Measurements from ENCODE around the gene MAPK7. TPM values are rescaled to one million over a fixed set of nuclear protein-coding genes. Genes with fewer than 3 reads are reported as not detected.

MAPK7 gene
- total RNA-seq, 1 donor from 2014 or later: 30.8 TPM

DNA sequence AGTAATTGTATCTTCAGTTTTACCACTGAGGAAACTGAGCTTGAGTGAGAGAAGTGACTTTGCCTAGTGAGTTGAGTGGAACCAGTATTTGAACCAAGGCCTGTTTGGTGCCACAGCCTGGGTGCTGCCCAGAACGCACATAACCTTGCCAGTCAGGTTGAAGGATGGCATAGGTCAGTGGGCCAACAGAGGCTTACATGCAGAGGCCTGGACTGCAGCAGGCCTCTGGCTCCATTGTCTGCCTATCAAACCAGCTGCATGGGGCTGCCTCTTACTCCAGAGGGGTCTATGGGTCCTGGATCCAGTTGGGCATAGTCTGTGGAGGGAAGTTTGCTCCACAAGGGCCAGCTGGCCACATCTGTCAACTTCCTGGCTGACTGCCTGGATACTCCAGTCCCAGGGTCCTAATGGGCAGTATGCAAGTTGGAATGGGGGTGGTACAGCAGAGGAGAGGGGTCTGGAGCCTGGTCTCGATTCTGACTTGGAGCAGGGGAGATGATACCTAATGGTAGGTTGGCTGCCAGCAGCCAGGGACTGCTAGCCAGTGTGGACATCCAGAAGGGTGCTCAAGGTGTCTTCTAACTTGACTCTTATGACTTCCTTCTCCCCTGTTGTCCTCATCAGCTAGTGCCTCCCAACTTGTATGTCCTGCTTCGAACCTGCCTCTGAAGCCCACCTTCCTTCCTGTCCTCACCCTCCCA lies 21.6 kb downstream of the MAPK7 start:
- H3K27me3 ChIP-seq (ENCODE audit: control insufficient read depth, insufficient read depth, low read length): no peaks in the 10 kb centered on the region
- DNase-seq (ENCODE audit: low read depth): no peak
- no peaks in the 10 kb centered on the region for H3K36me3 ChIP-seq (ENCODE audit: control insufficient read depth, insufficient read depth, low read length)
- TF ChIP-seq, protein P1, sequence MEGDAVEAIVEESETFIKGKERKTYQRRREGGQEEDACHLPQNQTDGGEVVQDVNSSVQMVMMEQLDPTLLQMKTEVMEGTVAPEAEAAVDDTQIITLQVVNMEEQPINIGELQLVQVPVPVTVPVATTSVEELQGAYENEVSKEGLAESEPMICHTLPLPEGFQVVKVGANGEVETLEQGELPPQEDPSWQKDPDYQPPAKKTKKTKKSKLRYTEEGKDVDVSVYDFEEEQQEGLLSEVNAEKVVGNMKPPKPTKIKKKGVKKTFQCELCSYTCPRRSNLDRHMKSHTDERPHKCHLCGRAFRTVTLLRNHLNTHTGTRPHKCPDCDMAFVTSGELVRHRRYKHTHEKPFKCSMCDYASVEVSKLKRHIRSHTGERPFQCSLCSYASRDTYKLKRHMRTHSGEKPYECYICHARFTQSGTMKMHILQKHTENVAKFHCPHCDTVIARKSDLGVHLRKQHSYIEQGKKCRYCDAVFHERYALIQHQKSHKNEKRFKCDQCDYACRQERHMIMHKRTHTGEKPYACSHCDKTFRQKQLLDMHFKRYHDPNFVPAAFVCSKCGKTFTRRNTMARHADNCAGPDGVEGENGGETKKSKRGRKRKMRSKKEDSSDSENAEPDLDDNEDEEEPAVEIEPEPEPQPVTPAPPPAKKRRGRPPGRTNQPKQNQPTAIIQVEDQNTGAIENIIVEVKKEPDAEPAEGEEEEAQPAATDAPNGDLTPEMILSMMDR (IDR thresholded peaks at IDR 0.05; ENCODE audit: insufficient read depth, low read length, poor library complexity, severe bottlenecking): no peak
- no peak overlapping the region for H3K4me3 ChIP-seq (ENCODE audit: low read depth, low read length)

GRCh38 chr17:19401321-19402010 lies 23.2 kb downstream of the MAPK7 start:
- no peak overlapping the region for H3K4me3 ChIP-seq (ENCODE audit: low read depth, low read length)
- no peaks in the 10 kb centered on the region for H3K27me3 ChIP-seq (ENCODE audit: control insufficient read depth, insufficient read depth, low read length)
- TF ChIP-seq, protein P1 (IDR thresholded peaks at IDR 0.05; ENCODE audit: insufficient read depth, low read length, poor library complexity, severe bottlenecking): no peak
- H3K36me3 ChIP-seq (ENCODE audit: control insufficient read depth, insufficient read depth, low read length): no peaks in the 10 kb centered on the region
- no peak for DNase-seq (ENCODE audit: low read depth)

- Histone ChIP-seq H3K36me3 (ENCODE audit: control insufficient read depth, insufficient read depth, low read length) (no peaks in the 10 kb centered on the region), H3K4me3 (ENCODE audit: low read depth, low read length) (no peak overlapping the region), H3K27me3 (ENCODE audit: control insufficient read depth, insufficient read depth, low read length) (no peaks in the 10 kb centered on the region)
- no peak for DNase-seq (ENCODE audit: low read depth)
- TF ChIP-seq, protein P1 (IDR thresholded peaks at IDR 0.05; ENCODE audit: insufficient read depth, low read length, poor library complexity, severe bottlenecking): no peak
These were observed 23.9 kb downstream of the MAPK7 start for GRCh38 chr17:19402171-19402570.

- TF ChIP-seq, protein P1 (IDR thresholded peaks at IDR 0.05; ENCODE audit: insufficient read depth, low read length, poor library complexity, severe bottlenecking): no peak
- Histone ChIP-seq H3K4me3 (ENCODE audit: low read depth, low read length) (no peak overlapping the region), H3K27me3 (ENCODE audit: control insufficient read depth, insufficient read depth, low read length) (no peaks in the 10 kb centered on the region), H3K36me3 (ENCODE audit: control insufficient read depth, insufficient read depth, low read length) (no peaks in the 10 kb centered on the region)
- DNase-seq (ENCODE audit: low read depth): no peak
These were observed 24.7 kb downstream of the MAPK7 start for GRCh38 chr17:19403021-19403420.

DNA sequence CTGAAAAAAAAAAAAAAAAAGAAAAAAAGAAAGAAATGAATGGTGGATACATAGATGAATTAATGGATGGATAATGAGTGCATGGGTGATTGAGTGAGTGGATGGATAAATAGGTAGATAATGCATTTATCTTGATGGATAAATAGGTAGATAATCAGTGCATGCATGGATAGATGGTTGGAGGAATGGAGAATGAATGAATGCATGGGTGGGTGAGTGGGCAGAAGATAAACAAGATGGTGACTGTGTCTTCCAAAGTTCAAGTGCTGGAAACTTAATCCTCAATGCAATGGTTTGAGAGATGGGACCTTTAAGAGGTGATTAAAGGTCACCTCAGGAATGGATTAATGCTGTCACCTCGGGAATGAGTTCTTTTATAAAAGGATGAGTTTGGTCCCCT lies 26.0 kb downstream of the MAPK7 start:
- DNase-seq (ENCODE audit: low read depth): no peak
- TF ChIP-seq, protein P1 (IDR thresholded peaks at IDR 0.05; ENCODE audit: insufficient read depth, low read length, poor library complexity, severe bottlenecking): no peak
- H3K27me3 ChIP-seq (ENCODE audit: control insufficient read depth, insufficient read depth, low read length): no peaks in the 10 kb centered on the region
- H3K36me3 ChIP-seq (ENCODE audit: control insufficient read depth, insufficient read depth, low read length): no peaks in the 10 kb centered on the region
- no peak overlapping the region for H3K4me3 ChIP-seq (ENCODE audit: low read depth, low read length)
